Fibroblast of skin of right quadriceps (primary cell): ENCODE data around the gene FGGY.

ENCODE experiments used
- DNase-seq: peaks from one replicate; pipeline ENCODE4 v3.0.0-alpha.2; 2013

The FGGY gene

GRCh38 chr1:59751801-59752200, 454.9 kb downstream of the FGGY start:
- peak; percentile 32 for DNase-seq

DNA sequence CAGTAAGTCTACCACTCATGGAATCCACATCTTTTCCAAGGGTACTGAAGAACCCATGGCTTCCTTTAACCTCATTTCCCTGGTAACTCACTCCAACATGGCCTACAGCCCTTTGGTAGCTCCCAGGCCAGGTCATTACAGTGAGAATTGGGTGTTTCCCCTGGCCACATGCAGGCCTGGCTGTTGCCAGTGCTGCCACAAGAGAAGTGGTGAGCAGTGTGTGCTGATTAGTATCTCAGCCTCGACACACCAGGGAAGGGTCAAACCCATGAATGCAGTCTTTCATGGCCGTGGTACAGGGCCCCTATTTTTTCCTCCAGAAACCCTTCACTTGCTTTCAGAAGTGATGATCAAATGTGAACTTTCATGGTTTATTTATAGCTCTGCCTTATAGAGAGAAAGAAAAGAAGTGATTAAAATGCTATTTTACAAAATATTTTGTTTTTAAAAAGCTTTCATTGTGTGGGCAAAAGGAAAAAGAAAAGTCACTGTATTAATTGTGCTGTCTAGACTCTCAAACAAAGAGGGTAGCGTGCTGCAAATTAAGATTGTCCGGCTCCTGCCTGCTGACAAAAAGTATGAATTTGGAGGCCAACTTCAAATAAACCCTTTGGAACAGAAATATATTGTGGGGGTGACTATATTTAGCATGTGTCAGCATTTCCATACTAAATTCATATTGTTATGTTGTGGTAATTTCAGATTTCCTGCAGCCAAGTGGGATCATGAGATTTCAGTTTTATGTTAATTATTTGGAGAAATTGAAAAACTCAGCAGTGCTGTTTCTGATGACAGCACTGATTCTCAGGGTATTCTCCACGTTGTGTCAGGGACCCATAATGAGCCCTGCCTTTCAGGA, 455.9 kb downstream of the FGGY start:
- DNase-seq: no peak

- DNase-seq: peak; percentile 57
Measured at GRCh38 chr1:59755069-59755685, 458.3 kb downstream of the FGGY start.

DNA sequence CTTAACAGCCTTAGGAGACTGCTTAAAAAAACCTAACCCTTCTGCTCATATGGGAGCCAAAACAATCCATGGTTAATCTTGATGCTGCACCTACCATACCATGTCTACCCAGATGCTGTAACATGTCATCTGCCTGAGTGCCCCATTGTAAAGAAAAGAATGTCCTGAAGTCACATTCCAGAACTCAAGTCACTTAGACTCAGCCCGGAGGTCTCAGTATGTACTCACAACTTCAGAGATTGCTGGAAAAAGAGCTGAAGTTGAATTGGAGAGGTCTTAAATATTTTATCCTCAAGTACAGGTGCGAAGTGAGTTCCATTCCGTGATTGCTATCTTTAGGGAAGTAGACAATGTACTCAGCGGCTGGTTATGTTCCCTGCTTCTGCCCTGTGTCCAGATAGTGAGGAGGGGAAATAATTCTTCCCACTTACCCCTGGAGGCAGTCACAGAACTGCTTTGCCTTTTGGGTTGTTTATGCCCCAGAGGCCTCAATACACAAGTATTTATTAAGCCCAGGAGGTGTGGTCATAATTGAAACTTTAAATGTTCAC, 460.4 kb downstream of the FGGY start:
- no peak for DNase-seq

GRCh38 chr1:59759156-59759925, 462.4 kb downstream of the FGGY start:
- DNase-seq: peak; percentile 82

DNA sequence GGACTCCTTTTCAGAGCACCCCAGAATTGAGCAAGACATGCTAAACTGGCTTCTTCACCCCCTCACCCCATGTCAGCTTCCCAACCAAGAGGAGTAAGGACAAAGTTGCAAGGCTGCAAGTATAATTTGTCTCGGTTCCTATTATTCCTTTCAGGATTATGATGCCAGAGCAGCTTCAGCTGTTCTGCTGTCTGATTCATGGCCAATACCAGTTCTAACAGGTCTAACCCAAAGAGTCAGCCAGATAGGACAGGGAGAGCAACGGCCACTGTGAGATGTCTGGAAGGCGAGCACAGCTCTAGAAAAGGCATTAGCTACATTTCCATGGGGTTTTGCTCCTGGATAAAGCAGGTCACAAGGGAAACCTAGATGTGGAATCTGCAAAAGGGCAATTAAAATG, 464.5 kb downstream of the FGGY start:
- DNase-seq: no peak

- no peak for DNase-seq
Measured at GRCh38 chr1:59763418-59763817, 466.5 kb downstream of the FGGY start.

DNA sequence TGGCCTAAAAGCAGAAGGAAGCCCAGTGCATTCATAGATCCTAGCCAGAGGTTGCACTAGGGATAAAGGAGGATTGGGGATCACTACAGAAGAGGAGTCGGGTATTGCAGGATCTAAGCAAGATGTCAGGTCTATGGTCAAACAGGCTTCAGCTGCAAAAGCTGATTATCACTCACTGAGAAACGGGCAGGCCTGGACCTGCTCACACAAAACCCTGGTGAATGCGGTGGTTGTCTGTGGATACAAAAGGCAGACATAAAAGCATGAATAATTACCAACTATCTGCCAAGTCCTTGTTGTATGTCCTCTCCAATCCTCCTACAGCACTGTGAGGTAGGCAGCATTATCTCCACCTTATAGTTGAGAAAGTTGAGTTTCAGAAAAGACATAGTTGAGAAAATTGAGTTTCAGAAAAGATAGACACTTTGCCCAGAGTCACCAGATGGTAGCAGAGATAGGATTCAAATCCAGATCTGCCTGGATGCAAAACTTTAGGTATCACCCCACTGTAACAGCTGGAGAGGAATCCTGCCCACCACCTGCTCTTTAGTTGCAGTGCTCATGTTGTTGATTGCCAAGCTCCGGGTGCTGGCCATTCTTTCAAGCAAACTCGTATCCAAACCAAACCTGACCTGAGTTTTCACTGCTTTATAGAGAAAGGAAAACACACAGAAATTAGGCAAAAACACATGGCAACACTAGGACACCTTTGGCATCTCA, 468.3 kb downstream of the FGGY start:
- DNase-seq: no peak

DNA sequence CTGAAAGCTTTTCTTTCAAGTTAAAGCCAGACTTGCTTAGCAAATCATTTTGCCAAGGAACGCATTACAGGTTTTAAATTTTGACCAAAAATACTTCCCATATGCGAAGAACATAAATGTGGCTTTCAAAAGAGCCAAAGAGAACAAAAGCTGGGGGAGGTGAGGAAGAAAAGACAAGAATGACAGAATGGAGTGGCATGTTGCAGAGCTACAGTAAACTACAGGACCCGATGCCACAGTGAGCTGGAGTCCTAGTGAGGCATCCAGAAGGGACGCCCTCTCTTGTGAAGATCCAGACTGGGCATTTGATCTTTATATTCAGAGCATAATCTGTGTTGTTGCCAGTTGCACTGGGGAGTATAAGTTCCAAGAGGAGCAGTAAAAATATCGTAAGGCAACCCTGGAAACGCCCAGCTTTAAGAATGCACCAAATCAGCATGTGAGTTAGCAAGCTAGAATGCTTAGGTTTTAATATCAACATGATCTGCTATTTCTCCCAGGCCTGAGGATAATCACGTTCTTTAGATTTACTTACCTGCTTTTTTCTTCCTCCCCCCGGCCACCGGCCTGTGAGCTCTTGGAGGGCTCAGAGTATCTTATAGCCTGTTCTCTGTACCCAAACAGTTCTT, 469.4 kb downstream of the FGGY start:
- DNase-seq: peak; percentile 23

DNA sequence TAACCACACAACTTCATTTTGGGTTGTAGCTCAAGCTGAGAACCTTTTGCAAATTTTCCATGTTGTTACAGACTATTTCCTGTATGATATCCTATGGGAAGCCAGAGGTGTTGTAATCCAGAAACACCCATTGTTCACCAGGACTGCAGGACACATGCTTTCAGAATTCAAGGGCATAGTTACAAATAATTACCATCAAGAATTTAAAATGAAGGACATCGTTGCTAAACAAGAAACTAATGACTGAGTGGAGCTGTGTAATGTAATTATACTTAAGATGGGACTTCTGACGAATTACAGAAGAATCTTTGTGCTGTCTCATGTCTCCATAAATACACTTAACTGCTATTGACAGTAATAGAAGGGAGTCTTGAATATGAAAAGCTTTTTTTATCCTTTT, 470.2 kb downstream of the FGGY start:
- DNase-seq: peak; percentile 59

- no peak for DNase-seq
Measured at GRCh38 chr1:59768792-59769735, 472.2 kb downstream of the FGGY start.

- no peak for DNase-seq
Measured at GRCh38 chr1:59769736-59770095, 472.8 kb downstream of the FGGY start.

DNA sequence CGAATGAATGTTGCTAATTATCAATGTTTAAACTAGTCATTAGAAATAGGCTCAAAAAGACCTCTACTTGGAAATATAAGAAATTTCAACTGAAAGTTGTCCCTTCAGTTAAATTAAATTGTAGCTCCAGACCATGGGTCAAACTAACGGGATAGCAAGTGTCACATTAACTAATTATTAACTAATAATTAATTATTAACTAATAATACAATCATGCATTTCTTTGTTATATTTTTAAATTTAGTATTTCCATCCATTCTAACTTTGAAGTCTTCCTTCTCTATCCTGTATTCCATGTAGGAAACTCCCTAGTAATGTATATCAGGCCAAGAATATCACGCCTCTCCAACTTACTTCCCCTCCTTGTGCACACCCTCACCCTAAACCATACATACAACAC, 474.5 kb downstream of the FGGY start:
- no peak for DNase-seq

DNA sequence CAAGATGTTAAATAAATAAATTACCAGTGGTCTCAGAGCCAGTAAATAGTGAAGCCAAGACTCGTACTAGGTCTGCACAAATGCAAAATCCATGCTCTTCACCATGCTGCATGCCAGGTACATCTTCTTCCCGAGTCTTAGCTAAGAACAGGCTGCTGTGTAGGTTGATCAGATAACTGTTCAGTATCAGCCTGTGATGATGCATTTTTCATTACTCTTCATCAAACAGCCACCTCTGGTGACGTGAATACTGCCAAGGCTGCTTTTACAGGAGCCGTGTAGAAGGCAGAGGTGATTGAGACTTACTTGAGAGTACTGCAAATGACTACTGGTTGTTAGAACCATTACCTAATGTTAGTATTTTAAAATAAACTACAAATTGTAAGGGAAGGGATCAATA, 478.6 kb downstream of the FGGY start:
- no peak for DNase-seq

GRCh38 chr1:59776960-59777852, 480.3 kb downstream of the FGGY start:
- DNase-seq: peak; percentile 77

GRCh38 chr1:59779949-59780348, 483.1 kb downstream of the FGGY start:
- DNase-seq: no peak

GRCh38 chr1:59788825-59789224, 491.9 kb downstream of the FGGY start:
- no peak for DNase-seq

GRCh38 chr1:59798600-59798999, 501.7 kb downstream of the FGGY start:
- DNase-seq: no peak

DNA sequence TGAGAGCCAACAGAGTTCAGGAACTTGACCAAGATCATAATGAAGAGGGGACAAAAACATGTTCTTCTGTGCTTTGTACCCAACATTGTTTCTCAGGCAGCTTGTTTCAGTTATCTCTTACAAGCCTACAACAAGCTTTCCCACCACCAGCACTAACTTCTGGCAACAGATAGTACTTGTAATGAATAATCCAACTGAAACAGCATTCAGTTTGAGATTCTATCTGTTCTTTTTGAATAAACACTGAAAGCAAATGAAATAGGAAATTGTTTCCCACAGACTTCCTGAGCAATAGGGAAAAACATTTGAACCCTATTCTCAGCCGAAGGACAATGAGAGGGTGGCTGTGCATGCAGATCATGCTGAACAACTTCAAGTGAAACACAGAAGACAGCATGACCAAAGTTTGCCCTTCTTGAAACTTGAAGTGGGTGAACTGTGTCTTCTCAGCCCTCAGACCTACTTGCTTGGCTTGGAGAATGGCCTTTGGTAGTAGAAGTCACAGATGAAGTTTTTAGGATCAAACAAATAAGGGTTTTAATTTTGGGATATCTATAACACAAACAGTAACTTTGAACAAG, 506.7 kb downstream of the FGGY start:
- DNase-seq: no peak

DNA sequence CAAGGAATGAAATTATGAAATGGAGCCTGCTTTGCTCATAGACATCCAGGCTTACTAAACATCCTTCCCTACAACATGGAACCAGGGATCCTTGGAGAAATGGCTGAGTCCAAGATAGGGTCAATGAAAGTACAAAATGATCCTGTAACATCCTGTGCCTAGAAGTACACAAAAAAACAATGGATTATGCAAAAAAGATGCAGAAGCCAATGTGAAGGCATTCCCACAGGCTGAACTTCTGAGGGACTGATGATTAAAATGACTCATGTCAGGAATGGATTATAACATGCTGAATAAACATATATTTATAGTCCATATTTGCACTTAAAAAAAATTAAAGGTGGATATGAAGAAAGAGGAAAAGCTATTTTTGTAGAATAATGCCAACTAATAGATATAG, 507.4 kb downstream of the FGGY start:
- no peak for DNase-seq
